DMS79 (cell line): ENCODE measurements around the gene SET.

Source experiments
- DNase-seq: peaks from one replicate; lab custom pipeline; 2025; lab: John Stamatoyannopoulos, UW

The SET gene

DNA sequence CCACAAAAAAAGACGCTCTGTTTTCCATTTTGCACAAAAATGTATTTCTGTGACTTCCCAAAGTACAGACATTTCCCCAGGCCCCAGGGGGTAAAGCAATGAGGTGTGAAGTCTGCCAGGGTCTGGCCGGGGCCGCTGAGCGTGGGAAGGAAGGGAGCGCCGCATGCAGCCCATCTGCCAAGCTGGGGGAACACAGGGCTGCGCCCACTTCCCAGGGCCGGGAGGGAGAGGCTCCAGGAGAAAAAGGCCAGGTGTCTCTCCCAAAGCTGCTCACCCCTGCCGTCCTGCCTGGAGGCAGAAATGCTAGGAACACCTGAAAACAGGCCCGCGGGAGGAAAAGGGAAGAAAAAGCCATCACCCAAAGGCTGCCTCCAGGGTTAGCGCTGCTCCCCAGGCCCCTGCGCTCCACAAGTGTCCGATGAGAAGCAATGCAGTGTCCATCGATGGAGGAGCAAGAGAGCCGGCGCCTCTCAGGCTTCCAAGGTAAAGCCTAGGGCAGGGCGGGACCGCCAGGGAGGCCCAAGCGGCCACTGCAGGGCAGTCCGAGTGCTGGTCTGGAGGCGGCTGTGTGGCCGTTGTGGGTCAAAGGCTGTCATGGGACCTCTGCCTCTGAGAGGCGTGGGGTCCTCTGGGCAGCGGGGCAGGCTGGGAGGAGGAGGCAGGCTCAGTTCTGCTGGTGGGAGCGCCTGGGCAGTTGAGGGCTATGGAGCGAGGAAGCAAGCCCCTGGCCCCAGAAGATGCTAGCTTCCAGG, 40.9 kb downstream of the SET start:
- DNase-seq = no peak

DNA sequence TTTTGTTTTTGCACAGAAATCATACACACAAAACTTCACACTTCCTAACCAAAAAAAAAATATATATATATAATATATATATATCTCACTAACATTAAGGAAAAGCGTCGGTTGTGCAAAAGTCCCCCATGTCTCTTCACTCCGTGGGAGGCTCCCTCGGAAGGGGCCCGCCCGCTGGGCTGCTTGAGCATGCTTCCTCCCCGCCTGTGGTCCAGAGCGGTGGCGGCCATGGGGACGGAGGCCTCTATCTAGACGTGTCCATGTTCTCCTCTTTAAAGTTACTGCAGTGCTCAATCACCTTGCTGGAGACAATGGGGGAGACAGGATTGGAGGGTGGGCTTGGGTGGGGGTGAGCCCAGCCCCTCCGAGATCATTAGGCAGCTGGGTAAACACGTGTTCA, 42.1 kb downstream of the SET start:
- DNase-seq = no peak

DNA sequence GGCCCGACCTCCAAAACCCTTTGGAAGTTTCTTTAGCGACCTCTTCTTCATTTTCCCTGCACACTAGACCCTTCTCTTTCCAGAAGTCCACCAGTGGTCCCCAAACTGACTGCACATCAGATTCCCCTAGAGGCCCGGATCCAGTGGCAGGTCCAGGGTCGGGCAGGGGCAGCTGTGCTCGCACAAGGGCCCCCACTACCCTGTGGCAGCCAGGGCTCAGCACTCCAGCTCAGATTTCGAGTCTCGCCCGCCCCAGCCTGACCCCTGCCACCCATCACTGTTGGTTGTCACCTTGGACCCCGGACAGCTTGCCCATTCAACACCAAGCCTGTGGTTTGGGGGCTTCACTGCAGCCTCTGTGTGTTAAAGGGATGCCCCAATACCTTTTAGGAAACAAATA, 42.7 kb downstream of the SET start:
- no peak for DNase-seq

DNA sequence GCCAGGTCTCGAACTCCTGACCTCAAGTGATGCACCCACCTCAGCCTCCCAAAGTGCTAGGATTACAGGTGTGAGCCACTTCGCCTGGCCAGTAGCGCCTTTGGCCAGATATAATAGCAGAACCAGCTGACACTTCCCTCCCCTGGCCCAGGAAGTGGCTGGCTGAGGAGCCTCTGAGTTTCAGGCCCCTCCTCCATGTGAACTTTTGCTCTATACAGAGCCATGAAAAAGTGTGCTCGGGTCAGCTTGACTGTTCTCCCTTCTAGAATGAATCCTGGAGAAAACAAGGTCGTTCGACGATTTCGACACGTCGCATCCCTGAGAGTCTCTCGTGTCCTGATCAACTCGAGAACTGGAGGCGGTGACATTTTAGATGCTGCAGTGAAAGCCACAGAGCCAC, 43.6 kb downstream of the SET start:
- DNase-seq = no peak

DNA sequence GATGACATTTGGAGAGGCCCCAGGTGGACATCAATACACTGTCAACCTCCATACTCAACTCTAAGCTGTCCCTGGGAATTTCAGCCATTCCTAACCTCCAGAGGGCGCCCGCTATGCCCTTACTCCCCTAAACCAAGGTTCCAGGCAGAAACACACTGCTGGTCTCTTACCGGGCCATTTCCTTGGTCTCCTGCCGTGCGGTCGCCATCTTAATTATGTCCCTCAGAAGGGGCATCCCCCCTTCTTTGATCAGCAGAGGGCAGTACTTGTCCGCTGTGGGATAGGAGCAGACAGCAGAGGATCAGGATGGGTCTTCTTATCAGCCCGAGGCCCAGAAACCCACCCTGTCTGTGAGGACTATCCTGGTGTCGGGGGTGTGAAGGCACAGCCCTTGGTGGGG, 44.2 kb downstream of the SET start:
- DNase-seq = peak; percentile 14

DNA sequence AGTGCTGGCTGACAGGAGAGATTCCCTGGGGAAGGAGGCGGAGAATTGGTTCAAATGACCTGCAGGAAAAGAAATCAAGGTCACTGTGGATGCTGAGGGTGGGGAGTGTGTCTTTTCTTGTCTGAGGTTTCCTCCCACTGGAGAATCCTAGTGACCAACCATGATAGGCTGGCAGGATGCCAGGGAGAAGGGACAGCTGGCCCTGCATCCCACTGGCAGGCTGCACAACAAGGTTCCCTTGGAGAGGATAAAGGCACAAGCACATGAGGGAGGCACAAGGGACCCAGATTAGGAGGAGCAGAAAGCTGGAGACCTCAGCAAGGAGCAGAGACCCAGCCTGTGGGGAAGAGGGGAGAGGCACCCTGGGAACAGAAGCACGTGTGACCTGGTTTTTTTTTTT, 46.4 kb downstream of the SET start:
- DNase-seq = no peak

DNA sequence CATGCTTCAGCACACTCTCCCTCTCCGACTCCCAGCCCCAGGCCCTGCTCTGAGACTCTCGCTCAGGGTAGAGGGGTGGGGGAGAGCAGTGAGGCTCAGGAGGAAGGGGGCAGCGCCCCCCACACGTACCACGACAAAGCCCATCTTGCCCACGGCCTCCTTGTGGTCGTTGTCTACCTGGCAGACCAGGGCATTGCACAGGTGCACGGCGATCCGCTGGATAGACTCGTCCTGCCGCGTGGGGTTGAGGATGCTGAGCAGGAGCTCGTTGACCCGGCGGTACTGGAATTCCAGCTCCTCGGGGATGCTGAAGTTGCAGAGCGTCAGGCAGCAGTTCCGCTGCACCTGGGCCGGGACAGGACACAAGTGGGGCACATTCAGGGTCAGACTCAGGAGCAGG, 53.4 kb downstream of the SET start:
- DNase-seq = no peak

DNA sequence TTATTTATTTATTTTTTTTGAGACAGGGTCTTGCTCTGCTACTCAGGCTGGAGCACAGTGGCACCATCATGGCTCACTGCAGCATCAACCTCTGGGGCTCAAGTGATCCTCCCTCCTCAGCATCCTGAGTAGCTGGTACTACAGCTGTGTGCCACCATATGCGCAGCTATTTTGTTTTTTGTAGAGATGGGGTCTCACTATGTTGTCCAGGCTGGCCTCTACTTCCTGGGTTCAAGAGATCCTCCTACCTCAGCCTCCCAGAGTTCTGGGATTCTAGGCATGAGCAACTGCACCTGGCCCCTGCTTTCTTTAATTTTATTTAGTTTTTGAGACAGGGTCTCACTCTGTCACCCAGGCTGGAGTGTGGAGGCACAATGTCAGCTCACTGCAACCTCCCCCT, 54.4 kb downstream of the SET start:
- DNase-seq = no peak
